GM11168 (cell line): ENCODE data around the gene CACNA1S.

ENCODE experiments used
- in situ Hi-C: fragments of 300-500 bp; cut with MboI; formaldehyde crosslinking; loops from one replicate; pipeline ENCODE4 v1.12.0; 2022; ENCODE audit warnings: low sequenced_read_pairs; ENCODE audit not compliant: unreplicated experiment

The CACNA1S gene

DNA sequence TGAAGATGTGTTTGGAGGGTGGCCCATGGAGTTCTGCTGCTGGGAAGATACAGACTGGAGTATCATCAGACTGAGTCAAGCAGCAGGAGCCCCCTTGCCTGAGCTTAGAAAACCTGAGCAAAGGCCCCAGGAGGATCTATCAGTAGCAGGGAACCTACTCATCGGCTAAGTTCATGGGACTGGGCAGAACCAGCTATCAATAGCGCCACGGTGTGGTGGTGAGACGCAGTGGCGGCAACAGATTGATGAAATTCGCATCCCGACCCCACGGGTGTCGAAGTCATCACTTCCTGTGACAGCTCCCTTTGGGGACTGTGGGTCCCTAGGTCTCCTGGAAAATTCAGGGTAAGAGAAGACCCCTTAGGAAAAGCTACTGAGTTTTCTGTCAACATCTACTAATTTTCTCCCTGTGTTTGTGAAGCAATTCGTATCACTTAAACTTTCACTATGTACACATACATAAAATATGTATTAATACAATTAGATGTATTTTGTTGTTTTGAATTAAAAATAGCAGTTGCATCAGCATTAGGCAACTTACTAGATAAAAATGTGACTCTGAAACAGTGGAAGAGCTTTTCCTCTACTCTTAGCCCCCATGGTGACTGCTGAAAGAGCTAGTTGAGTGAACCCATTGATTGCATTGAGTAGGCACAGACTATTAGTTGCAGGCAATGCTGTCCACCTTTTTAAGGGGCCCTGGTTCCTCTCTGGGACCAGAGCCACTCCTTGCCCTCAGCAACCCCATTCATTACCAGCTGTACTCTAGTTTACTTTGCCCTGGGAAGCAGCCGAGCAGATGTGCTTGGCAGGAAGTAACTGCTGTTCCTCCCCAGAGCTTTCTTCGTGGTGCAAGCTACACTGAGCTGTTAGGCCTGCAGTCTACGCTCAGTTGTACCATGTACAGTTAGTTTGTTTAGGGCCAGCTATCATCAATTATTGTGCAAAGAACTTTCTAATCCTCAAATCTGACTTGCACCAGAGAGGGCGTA is 7.3 kb upstream of the CACNA1S start:
- in situ Hi-C loops: no loop called here

DNA sequence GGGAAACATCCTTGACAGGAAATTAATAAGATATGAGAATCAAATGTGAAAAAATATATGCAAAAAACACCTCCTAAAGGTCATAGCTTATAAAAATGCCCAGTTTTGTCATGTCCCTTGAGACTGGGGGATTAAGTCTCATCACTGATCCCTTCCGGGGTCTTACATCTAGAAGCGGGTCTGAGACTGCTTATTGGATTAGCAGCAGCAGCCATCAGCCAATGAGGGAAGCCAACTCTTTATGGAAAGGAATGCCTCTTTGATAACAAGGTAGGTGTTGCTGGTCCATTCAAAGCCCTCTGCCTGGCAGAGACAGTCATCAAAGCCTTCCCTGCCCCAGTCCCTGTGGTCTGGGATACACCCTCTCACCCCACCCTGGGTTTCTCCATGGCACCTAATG is 3.9 kb upstream of the CACNA1S start:
- in situ Hi-C loops: no loop called here

- in situ Hi-C loops: no loop called here
Observed at GRCh38 chr1:201115390-201115937, 3.2 kb upstream of the CACNA1S start.

DNA sequence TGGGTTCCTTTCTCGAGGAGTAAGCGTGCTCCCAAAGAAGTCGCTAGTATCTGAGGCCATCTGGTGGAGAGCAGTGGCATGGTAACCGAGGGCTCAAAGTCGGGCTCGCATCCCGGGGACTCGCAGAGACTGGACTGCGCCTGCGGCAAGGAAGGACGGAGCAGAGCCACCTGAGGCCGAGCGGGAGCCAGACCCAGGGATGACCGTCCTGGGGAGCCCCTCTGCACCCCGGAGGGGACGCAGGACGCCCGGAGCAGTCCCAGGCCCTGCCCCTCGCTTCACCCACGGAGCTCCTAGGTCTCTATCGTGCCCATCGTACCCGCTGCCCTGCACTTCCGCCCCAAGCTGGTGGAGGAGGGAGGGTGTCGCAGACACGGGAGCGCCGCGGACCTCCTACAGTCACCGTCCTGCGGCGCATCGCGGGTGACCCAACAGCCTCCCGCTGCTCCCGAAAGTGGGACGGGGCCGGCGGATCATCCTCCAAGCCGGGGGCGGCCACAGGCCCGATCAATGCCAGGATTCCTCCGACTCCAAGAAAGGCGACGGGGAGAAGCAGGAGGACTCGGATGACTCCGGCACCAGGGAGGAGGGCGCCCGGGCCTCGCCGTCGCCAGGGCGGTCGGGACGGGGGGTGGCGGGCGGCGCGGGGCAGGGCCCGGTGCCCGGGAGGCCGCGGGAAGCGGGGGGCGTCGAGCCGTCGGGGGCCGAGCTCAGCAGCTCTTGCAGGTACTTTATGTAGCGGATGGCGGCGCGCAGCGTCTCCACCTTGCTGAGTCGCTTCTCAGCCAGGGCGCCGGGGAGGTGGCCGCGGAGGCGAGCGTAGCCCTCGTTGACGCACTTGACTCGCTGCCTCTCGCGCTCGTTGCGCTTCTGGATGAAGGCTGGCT is 2.3 kb upstream of the CACNA1S start:
- in situ Hi-C loops: no loop called here

DNA sequence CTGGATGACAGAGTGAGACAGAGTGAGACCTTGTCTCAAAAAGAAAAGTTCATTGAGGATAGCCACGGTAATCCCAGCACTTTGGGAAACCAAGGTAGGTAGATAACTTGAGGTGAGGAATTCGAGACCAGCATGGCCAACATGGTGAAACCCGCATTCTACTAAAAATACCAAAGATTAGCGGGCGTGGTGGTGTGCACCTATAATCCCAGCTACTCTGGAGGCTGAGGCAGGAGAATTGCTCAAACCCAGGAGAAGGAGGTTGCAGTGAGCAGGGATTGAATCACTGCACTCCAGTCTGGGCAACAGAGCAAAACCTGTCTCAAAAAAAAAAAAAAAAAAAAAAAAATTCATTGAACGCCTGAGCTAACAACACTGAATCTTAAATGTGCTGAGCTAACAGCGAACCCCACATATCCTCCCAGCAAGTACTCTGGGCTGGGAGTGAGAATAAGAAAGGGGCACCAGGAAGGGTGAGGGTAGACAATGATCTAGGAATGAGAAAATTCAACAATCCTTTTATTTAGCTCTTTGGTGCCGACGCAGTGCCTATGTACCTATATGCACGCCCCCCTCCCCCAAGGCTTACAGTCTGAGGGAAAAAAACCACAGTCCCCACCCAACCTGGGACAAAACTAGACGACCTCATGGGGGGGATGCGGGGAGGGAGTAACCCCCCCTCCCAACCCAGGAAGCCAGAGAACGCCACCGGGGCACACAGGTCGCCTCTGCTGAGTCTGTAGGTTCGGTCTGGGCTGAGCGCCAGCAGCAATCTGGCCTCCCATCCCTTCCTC is 1.4 kb upstream of the CACNA1S start:
- in situ Hi-C loops: no loop called here

GRCh38 chr1:201112926-201113325 is 700 bp upstream of the CACNA1S start:
- in situ Hi-C loops: no loop called here

- in situ Hi-C loops: no loop called here
Observed at GRCh38 chr1:201111672-201112071, 554 bp downstream of the CACNA1S start.

- in situ Hi-C loops: no loop called here
Observed at GRCh38 chr1:201111156-201111555, 1.1 kb downstream of the CACNA1S start.

- in situ Hi-C loops: no loop called here
Observed at GRCh38 chr1:201110616-201111015, 1.6 kb downstream of the CACNA1S start.

DNA sequence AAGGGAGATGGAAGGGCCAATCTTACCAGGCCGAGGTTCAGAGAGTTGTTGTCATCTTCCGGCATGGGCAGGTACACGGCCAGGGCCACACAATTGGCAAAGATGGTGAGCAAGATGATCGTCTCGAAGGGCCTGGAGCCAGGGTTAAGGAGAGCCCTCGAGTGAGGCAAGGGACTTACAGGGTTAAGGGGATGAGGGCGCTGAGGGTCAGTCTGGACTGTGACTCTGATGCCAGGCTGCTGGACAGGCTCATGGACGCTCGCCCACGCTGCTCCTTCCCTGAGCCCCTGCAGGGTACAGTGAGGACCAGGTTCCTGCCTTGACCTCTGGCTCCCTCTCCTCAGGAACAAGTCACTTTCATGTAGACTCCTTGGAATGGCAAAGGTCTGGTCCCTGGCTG is 2.1 kb downstream of the CACNA1S start:
- in situ Hi-C loops: no loop called here

- in situ Hi-C loops: no loop called here
Observed at GRCh38 chr1:201109651-201110050, 2.6 kb downstream of the CACNA1S start.

- in situ Hi-C loops: no loop called here
Observed at GRCh38 chr1:201108614-201109013, 3.6 kb downstream of the CACNA1S start.

- in situ Hi-C loops: no loop called here
Observed at GRCh38 chr1:201105688-201106087, 6.5 kb downstream of the CACNA1S start.

GRCh38 chr1:201104141-201104540 is 8.1 kb downstream of the CACNA1S start:
- in situ Hi-C loops: no loop called here

GRCh38 chr1:201103666-201104065 is 8.6 kb downstream of the CACNA1S start:
- in situ Hi-C loops: no loop called here

DNA sequence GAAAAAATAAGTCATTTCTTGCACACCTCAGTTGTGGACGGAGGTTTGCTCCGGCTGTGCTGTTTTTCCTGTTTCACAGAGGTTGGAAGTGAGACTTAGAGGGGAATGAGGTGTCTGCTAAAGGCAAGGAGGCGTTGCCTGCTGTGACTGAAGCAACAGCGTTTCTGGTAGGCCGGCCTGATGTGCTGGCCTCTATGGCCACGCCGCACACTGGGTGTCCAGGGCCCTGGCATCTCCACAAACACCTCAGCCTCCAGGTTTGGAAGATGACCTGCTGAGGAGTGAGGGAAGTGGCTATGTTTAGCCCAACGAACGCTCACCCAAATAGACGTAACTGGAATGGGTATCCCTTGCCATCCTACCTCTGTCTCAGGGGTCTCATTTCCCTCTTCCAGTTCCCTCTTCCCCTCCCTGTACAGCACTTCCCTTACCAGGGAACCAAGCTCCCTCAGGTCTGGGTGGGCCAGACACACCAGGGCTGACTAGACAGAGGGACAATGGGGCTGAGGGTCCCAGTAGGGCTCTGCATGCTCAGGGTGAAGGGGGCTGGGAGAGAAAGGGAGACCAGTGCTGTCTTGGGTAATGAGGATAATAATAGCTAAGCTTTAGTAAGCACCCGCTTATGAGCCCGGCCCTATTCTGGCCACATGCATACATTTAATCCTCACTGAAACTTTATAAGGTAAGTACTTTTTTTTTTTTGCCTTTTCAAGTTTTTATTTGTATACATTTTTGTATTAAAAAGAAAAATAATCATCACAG is 11.9 kb downstream of the CACNA1S start:
- in situ Hi-C loops: no loop called here

DNA sequence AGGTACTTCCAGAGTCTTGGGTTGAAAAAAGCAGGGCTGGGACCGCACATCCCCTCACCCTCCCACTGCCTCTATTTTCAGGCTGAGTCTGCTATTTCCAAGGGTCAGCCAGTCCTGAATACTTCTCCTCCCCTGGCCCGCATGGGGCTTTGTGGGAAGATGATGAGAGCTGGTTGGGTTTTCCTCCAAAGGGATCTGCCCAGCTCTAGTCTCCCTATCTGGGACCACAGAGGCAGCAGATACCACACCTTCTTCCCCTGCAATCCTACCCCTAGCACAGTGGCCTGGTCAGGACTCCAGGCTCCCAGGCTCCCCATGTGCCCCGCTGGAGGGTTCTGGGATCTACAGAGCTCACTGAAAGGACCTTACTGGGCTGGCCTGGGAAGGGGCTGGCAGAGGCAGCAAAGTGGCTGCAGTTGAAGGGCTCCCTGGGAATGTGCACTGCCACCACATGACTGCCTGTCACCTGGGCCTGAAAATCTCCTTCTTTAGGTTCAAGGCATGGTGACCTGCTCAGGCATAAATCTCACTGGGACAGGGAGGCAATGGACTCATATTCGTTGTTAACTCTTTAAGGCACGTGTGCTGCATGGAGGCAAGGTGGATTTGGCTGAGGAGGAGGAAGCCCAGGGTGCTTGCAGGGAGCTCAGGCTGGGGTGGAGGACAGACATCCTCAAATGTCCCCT is 13.1 kb downstream of the CACNA1S start:
- in situ Hi-C loops: no loop called here

DNA sequence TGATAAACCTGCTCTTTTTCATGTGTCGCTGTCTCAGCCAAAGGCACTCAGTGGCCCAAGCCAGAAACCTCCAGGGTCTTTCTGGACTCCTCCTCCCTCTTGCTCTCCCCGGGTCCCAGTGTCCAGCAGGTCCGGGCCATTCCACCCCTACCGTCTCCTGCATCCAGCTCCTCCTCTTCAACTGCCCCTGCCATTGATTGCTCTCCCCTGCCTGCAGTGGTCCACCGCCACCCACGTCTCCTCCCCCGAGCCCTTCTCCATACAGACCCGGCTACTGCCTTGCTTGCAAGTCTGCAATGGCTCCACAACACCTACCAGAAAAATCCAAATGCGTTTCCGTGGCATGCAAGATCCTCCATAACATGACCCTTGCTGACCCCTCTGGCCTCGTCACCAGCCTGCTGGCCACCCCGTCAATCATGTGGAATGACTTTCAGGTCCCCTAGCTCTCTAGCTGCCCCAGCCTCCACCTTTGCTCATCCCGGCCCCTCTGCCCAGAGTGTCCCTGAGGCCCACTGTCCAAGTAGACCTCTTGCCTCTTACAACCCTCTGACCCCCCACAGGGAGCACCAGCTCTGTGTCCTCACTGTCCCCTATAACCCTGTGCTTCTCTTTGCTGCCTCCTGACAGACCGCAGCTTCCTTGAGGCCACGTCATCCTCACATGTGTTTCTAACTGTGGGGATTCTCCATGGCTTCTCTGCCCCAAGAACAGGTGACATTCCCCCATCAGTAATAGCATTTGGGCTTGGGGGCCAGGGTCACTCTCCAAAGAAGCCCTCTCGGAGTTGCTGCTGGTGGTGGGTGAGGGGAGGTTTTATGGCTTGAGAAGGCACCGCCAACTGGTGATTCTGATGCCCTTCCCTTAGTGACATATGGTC is 15.0 kb downstream of the CACNA1S start:
- in situ Hi-C loops: no loop called here
